Thyroid gland (tissue), 4 donors: ENCODE measurements around the gene BRDT. TPM values are rescaled to one million over a fixed set of nuclear protein-coding genes. Genes with fewer than 3 reads are reported as not detected.
A peak's percentile ranks its signal among the peaks of the same experiment; 100 is the strongest.

ENCODE experiments used
- DNase-seq, 2 donors: peaks; one replicate each; pipeline ENCODE4 v3.0.0-alpha.2; 2019
- H3K27ac ChIP-seq, 3 donors: fragments of 200-600 bp; sonication (generic); 1 replicate in 2 of 3; 2 replicates in 1 of 3; pipeline ENCODE4 v1.5.1; 2016 to 2019; ENCODE audit warnings: mild to moderate bottlenecking in 1 of 3, moderate library complexity in 1 of 3
- H3K27me3 ChIP-seq: fragments of 200-600 bp; sonication (generic); one replicate; pipeline ENCODE4 v1.5.1; 2019
- H3K36me3 ChIP-seq, 2 donors: fragments of 200-600 bp; sonication (generic); one replicate each; pipeline ENCODE4 v1.5.1; 2016 to 2019
- H3K4me1 ChIP-seq, 2 donors: fragments of 200-600 bp; sonication (generic); one replicate each; pipeline ENCODE4 v1.5.1; 2017 to 2019
- H3K4me3 ChIP-seq, 3 donors: fragments of 200-600 bp; sonication (generic); replicated peaks in 1 of 3; 1 replicate in 2 of 3; 2 replicates in 1 of 3; pipeline ENCODE4 v1.5.1; 2016; ENCODE audit warnings: mild to moderate bottlenecking in 1 of 3
- H3K9me3 ChIP-seq: fragments of 200-600 bp; sonication (generic); one replicate; pipeline ENCODE4 v1.5.1; 2017
- POLR2A ChIP-seq, 2 donors: fragments of 450-650 bp; IDR thresholded peaks; one replicate each; pipeline ENCODE4 v1.6.1; 2017; ENCODE audit warnings: antibody characterized with exemption in 2 of 2, mild to moderate bottlenecking in 2 of 2, moderate library complexity in 1 of 2
- WGBS, 2 donors: methylation state at CpG; one replicate each; pipeline ENCODE4 v1.1.5; 2017; 5-methylcytosine and 5-hydroxymethylcytosine counted together
- intact Hi-C: fragments of 100-400 bp; cut with DNase I; formaldehyde crosslinking; loops from one replicate; pipeline ENCODE4 v1.15.1; 2023
- total RNA-seq, 4 donors: library from RNA; depleted of rRNA; stranded (reverse); fragments of >200 nt; gene quantifications; one replicate each; pipeline ENCODE4 v1.2.3, GENCODE V29; 2016
- TF ChIP-seq, protein P1 (sequence below), 6 experiments: fragments of 200-600 bp in 3 of 6; fragments of 450-650 bp in 3 of 6; sonication (generic) in 3 of 6; IDR thresholded peaks; one replicate each; pipeline ENCODE4 v1.5.1; 2016 to 2019; ENCODE audit warnings: antibody characterized with exemption in 6 of 6, mild to moderate bottlenecking in 2 of 6, inconsistent platforms in 1 of 6, moderate library complexity in 1 of 6

BRDT gene
- total RNA-seq, 4 donors from 2014 or later, result 0.81 TPM; not detected in 3

- no peak overlapping the region for H3K4me3 ChIP-seq
- DNase-seq, result no peak
- intact Hi-C loops, result no loop called here
- H3K9me3 ChIP-seq, result no peaks in the 10 kb centered on the region
- WGBS, 2 donors, result 94 to 96% methylated on average over 9 of the region's 9 CpGs
- H3K27me3 ChIP-seq, result no peaks in the 10 kb centered on the region
- no peak overlapping the region for H3K27ac ChIP-seq
- H3K36me3 ChIP-seq, result no peaks in the 10 kb centered on the region
- H3K4me1 ChIP-seq, result peaks cover 0 to 4% of the 10 kb centered on the region in 2 donors
- TF ChIP-seq, protein P1, sequence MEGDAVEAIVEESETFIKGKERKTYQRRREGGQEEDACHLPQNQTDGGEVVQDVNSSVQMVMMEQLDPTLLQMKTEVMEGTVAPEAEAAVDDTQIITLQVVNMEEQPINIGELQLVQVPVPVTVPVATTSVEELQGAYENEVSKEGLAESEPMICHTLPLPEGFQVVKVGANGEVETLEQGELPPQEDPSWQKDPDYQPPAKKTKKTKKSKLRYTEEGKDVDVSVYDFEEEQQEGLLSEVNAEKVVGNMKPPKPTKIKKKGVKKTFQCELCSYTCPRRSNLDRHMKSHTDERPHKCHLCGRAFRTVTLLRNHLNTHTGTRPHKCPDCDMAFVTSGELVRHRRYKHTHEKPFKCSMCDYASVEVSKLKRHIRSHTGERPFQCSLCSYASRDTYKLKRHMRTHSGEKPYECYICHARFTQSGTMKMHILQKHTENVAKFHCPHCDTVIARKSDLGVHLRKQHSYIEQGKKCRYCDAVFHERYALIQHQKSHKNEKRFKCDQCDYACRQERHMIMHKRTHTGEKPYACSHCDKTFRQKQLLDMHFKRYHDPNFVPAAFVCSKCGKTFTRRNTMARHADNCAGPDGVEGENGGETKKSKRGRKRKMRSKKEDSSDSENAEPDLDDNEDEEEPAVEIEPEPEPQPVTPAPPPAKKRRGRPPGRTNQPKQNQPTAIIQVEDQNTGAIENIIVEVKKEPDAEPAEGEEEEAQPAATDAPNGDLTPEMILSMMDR (IDR thresholded peaks at IDR 0.05), result no peak
- no peak for TF ChIP-seq POLR2A (IDR thresholded peaks at IDR 0.05)
Measured at GRCh38 chr1:92026806-92027205, 77.6 kb downstream of the BRDT start.

GRCh38 chr1:92029241-92029922 lies 80.2 kb downstream of the BRDT start:
- Histone ChIP-seq H3K4me1 (peaks cover 0 to 4% of the 10 kb centered on the region in 2 donors), H3K27ac (no peak overlapping the region), H3K36me3 (no peaks in the 10 kb centered on the region), H3K4me3 (peak overlapping the region in 1 of 3 donors; percentile 49), H3K9me3 (no peaks in the 10 kb centered on the region), H3K27me3 (no peaks in the 10 kb centered on the region)
- no peak for DNase-seq
- intact Hi-C loops, result no loop called here
- TF ChIP-seq POLR2A (IDR thresholded peaks at IDR 0.05), result no peak
- TF ChIP-seq, protein P1 (IDR thresholded peaks at IDR 0.05), result no peak
- WGBS, 2 donors, result 55 to 56% methylated on average over 20 of the region's 31 CpGs

DNA sequence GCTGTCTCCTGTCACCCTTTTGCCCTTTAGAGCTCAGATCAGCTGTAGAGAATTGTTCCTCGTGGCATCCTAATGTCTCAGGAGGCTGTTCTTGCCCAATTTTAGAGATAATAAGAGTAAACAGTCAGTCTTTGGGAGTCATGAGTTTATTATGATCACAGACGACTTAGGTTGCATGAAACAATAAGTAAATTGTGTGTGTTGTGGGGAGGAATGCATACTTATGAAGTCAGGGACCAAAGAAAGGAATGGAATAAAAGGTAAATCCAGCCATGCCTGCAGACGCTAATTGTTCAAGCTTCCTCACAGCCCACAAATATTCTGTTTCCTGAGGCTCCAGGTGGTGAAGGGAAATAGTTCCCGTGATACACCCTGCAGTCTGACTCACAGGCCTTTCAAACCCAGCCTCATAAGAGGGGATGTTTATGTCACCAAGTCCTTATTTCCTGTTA lies 81.5 kb downstream of the BRDT start:
- Histone ChIP-seq H3K4me3 (no peak overlapping the region), H3K27me3 (no peaks in the 10 kb centered on the region), H3K27ac (no peak overlapping the region), H3K4me1 (peaks cover 0 to 4% of the 10 kb centered on the region in 2 donors), H3K36me3 (no peaks in the 10 kb centered on the region), H3K9me3 (no peaks in the 10 kb centered on the region)
- DNase-seq, result no peak
- intact Hi-C loops, result no loop called here
- TF ChIP-seq POLR2A (IDR thresholded peaks at IDR 0.05), result no peak
- TF ChIP-seq, protein P1 (IDR thresholded peaks at IDR 0.05), result no peak
- WGBS, 2 donors, result 11 to 19% methylated on average over 4 of the region's 4 CpGs

- no peaks in the 10 kb centered on the region for H3K36me3 ChIP-seq
- WGBS, 2 donors, result 82 to 83% methylated on average over 6 of the region's 6 CpGs
- no peak for DNase-seq
- no peaks in the 10 kb centered on the region for H3K27me3 ChIP-seq
- intact Hi-C loops, result no loop called here
- TF ChIP-seq, protein P1 (IDR thresholded peaks at IDR 0.05), result no peak
- no peak for TF ChIP-seq POLR2A (IDR thresholded peaks at IDR 0.05)
- peaks cover 0 to 4% of the 10 kb centered on the region in 2 donors for H3K4me1 ChIP-seq
- H3K9me3 ChIP-seq, result no peaks in the 10 kb centered on the region
- no peak overlapping the region for H3K4me3 ChIP-seq
- H3K27ac ChIP-seq, result no peak overlapping the region
Measured at GRCh38 chr1:92031281-92032110, 82.3 kb downstream of the BRDT start.

- no peak for DNase-seq
- Histone ChIP-seq H3K27ac (no peak overlapping the region), H3K27me3 (no peaks in the 10 kb centered on the region), H3K9me3 (no peaks in the 10 kb centered on the region), H3K4me3 (no peak overlapping the region), H3K36me3 (no peaks in the 10 kb centered on the region), H3K4me1 (no peaks in the 10 kb centered on the region)
- 76 to 77% methylated on average over 6 of the region's 6 CpGs for WGBS, 2 donors
- intact Hi-C loops, result no loop called here
- no peak for TF ChIP-seq POLR2A (IDR thresholded peaks at IDR 0.05)
- TF ChIP-seq, protein P1 (IDR thresholded peaks at IDR 0.05), result no peak
Measured at GRCh38 chr1:92037400-92037799, 88.2 kb downstream of the BRDT start.
